GM12801 (cell line): ENCODE data around the gene SCGB3A1.

ENCODE experiments used
- TF ChIP-seq, protein P1 (sequence below): IDR thresholded peaks from one replicate; pipeline ENCODE4 v1.5.1; 2011; ENCODE audit warnings: control low read depth; ENCODE audit not compliant: insufficient read length; ENCODE audit errors: extremely low read depth

SCGB3A1 gene

GRCh38 chr5:180613814-180614188 lies 22.5 kb upstream of the SCGB3A1 start:
- TF ChIP-seq, protein P1, sequence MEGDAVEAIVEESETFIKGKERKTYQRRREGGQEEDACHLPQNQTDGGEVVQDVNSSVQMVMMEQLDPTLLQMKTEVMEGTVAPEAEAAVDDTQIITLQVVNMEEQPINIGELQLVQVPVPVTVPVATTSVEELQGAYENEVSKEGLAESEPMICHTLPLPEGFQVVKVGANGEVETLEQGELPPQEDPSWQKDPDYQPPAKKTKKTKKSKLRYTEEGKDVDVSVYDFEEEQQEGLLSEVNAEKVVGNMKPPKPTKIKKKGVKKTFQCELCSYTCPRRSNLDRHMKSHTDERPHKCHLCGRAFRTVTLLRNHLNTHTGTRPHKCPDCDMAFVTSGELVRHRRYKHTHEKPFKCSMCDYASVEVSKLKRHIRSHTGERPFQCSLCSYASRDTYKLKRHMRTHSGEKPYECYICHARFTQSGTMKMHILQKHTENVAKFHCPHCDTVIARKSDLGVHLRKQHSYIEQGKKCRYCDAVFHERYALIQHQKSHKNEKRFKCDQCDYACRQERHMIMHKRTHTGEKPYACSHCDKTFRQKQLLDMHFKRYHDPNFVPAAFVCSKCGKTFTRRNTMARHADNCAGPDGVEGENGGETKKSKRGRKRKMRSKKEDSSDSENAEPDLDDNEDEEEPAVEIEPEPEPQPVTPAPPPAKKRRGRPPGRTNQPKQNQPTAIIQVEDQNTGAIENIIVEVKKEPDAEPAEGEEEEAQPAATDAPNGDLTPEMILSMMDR, result no peak

DNA sequence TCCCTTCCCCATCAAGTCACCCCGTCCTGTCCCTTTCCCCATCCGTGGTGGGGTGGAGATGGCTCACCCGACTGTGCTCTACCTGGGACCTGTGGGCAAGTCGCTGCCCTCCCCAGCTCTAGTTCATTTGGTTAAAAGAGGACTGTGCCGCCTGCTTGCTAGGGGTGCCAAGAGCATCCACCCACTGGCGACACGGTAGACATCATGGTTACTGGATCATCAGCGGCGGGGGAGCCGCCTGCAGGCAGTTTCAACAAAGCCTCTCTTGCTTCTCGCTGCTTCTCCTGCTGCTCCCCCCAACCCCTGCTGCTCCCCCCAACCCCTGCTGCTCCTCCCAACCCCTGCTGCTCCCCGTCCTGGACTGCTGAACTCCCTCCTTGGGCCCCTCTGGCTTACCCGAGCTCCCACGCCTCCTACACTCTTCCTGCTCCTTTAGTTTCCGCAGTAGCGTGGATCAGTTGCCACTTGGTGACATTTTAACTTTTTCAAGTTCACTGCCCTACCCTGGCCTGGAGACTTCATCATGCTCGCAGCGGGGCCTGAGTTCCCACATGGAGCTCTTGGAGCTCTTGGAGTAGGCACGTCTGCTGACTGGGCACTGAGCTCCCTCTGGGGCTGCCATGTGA lies 22.0 kb upstream of the SCGB3A1 start:
- TF ChIP-seq, protein P1, result no peak

DNA sequence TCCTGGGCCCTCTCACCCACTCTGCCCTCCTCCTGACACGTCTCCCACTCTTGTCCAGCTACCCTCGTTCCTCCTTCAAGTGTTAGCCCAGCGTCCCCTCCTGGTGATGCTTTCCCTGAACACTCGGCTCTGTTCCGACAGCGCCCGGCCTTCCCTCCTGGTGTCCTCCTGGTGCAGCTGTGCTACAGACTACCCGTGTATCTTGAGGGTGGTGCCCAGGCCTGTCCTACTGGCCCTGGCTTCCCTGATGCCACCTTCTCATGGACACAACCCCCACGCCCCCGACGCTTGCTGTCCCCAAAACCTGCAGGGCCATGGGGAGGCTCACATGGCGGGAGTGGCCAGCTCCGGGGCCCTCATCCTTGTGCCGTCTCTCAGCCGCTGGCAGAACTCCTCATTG lies 21.4 kb upstream of the SCGB3A1 start:
- TF ChIP-seq, protein P1, result no peak

DNA sequence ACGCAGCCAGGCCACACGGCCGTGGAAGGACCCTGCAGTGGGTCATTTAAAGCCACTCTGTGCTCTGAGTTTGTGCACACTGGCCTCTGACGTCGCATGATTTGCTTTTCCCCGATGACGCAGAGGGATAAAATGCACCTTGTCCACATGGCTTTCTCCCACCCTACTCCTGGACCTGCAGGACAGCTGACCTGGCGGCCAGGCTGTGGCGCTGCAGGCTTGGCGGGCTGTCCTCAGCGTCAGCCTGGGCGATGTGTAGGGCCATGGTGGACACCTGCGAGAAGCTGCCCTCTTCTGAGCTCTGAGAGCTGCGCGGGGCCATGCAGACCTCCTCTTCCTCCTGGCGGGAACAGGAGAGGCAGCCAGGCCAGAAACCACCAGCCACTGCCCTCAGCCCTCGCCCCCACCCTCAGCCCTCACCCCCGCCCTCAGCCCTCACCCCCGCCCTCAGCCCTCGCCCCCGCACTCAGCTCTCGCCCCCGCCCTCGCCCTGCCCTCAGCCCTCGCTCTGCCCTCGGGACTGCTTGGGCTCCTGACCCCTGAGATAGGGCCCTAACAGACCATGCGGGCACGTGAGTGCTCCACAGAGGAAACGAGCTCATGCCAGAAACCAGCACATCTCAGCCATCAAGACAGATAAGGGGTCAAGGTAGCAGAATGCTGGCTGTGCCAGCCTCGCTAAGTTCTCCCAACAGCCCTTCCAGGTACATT lies 20.0 kb upstream of the SCGB3A1 start:
- TF ChIP-seq, protein P1, result no peak

DNA sequence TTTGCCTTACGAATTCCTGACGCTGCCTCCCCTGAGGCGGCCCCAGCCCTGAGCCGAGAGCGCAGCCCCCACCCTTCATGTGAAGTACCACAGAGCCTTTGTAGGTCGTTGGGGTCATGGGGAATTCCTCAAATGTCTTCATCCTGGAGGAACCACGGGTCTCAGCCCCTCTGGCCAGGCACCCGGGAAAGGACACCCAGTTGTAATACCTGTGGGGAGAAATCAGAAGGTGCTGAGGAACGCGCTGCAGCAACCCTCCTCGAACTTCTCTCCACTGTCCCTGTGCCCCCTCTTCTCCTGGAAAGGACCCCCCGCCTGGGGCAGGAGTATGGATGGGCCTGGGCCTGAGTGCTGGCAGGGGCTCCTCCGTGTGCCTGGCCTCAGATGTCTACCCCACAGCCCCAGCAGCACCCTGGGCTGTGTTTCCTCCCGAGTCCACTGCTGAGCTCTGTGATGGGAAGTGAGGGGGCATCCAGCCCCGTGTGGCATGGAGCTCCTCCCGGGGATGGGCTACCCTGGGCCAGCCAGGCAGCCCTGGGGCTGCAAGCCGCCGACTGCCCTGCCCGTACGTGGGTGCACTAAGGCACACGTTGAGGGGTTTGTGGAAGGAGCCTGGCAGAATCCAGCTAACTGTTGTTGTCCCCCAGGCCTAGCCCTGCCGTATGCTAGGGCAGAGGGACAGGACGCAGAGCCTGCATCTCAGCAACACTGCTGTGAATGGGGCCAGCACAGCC lies 18.7 kb upstream of the SCGB3A1 start:
- TF ChIP-seq, protein P1, result no peak

GRCh38 chr5:180609386-180609785 lies 18.1 kb upstream of the SCGB3A1 start:
- TF ChIP-seq, protein P1, result no peak

DNA sequence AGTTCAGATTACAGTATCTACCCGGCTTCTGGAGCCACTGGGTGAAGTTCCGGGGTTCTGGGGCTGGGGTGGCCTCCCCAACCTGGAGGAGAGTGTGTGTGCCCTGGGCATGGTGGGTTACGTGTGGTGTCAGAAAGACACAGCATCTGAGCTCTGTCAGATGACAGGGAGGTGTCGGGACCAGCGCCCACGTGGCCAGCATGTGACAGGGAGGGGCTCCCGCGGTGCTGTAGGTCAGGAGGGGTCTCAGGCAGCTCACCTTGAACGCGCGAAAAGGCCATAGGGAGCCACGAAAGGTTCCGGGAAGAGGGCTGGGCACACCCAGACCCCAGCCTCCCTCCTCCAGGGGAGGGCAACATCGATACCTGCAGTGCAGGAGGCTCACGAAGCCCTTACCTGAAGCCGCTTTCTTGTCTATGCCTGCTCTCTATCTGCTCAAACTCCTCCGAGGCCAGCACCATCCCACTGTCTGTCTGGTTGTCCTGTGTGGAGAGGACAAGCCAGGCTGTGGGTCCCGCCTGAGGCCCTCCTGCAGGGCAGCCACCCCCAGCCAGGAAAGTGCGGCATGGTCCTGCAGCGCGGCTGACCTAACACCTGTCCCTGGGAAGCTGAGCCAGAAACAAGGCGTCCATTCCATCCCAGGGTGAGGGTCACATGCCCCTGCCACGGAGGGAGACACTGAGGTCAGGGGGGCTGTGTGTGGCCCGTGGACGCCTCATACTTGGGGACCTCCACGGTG lies 17.4 kb upstream of the SCGB3A1 start:
- TF ChIP-seq, protein P1, result no peak
